Common myeloid progenitor, CD34-positive (primary cell): ENCODE data around the gene RNF212.

Experiments
- CTCF ChIA-PET: fragments of 350-600 bp; sonication (Branson Sonifier 250); formaldehyde crosslinking; loops from one replicate; lab custom pipeline; 2021; ENCODE audit warnings: antibody characterized with exemption; lab: Charles Lee
- POLR2A ChIA-PET: fragments of 350-600 bp; sonication (Branson Sonifier 250); formaldehyde crosslinking; loops from one replicate; lab custom pipeline; 2021; ENCODE audit warnings: antibody characterized with exemption; lab: Charles Lee
- DNase-seq, 3 donors: peaks; one replicate each; pipeline versions ENCODE4 v3.0.0 to v3.0.0-alpha.2; 2013
- H3K27ac ChIP-seq, 2 experiments: 1 replicate in 1 of 2; 2 replicates in 1 of 2; pipeline ENCODE4 v1.7.0; 2013; ENCODE audit warnings: inconsistent platforms in 2 of 2, low read length in 2 of 2, mild to moderate bottlenecking in 2 of 2, low read depth in 1 of 2, moderate library complexity in 1 of 2; ENCODE audit not compliant: severe bottlenecking in 2 of 2, insufficient read depth in 1 of 2, poor library complexity in 1 of 2
- H3K27me3 ChIP-seq, 5 experiments: replicated peaks in 2 of 5; 1 replicate in 3 of 5; 2 replicates in 2 of 5; pipeline versions ENCODE4 v1.6.1 to v1.7.0; 2013; ENCODE audit warnings: low read length in 4 of 5, mild to moderate bottlenecking in 2 of 5, moderate library complexity in 2 of 5, inconsistent platforms in 1 of 5; ENCODE audit not compliant: insufficient read depth in 5 of 5, control insufficient read depth in 4 of 5
- H3K36me3 ChIP-seq, 4 experiments: 1 replicate in 2 of 4; 2 replicates in 2 of 4; pipeline versions ENCODE4 v1.6.1 to v1.7.0; 2013; ENCODE audit warnings: low read length in 3 of 4, control low read depth in 1 of 4, mild to moderate bottlenecking in 1 of 4; ENCODE audit not compliant: control insufficient read depth in 4 of 4, insufficient read depth in 4 of 4
- H3K4me1 ChIP-seq, 4 experiments: 1 replicate in 3 of 4; 2 replicates in 1 of 4; pipeline versions ENCODE4 v1.6.1 to v1.7.1; 2013; ENCODE audit warnings: low read length in 3 of 4, mild to moderate bottlenecking in 3 of 4, control low read depth in 1 of 4, inconsistent platforms in 1 of 4, moderate library complexity in 1 of 4; ENCODE audit not compliant: control insufficient read depth in 4 of 4, insufficient read depth in 4 of 4; ENCODE audit errors: control extremely low read depth in 1 of 4
- H3K4me3 ChIP-seq, 7 experiments: 1 replicate in 4 of 7; 2 replicates in 3 of 7; pipeline versions ENCODE4 v1.5.1 to v1.7.0; 2013; ENCODE audit warnings: mild to moderate bottlenecking in 7 of 7, low read length in 6 of 7, moderate library complexity in 6 of 7, inconsistent platforms in 2 of 7, low read depth in 2 of 7, control low read depth in 1 of 7; ENCODE audit not compliant: insufficient read depth in 4 of 7, control insufficient read depth in 1 of 7; ENCODE audit errors: extremely low read depth in 1 of 7
- H3K9me3 ChIP-seq, 5 experiments: 1 replicate in 4 of 5; 2 replicates in 1 of 5; pipeline versions ENCODE4 v1.6.1 to v1.7.1; 2013; ENCODE audit warnings: low read length in 4 of 5, mild to moderate bottlenecking in 2 of 5, inconsistent platforms in 1 of 5, low read depth in 1 of 5, moderate library complexity in 1 of 5; ENCODE audit not compliant: control insufficient read depth in 4 of 5, insufficient read depth in 2 of 5; ENCODE audit errors: control extremely low read depth in 1 of 5
- WGBS: methylation state at CpG from one replicate; pipeline ENCODE4 v1.1.5; 2013; ENCODE audit not compliant: insufficient coverage; 5-methylcytosine and 5-hydroxymethylcytosine counted together

RNF212 gene

GRCh38 chr4:1072830-1073446 is 40.4 kb downstream of the RNF212 start:
- Histone ChIP-seq H3K4me3 (peak overlapping the region in 1 of 7 experiments; percentile 18), H3K27me3 (peaks cover 0 to 9% (median 0%) of the 10 kb centered on the region in 5 experiments), H3K27ac (no peak overlapping the region), H3K9me3 (peaks cover 0 to 2% (median 0%) of the 10 kb centered on the region in 5 experiments), H3K36me3 (no peaks in the 10 kb centered on the region), H3K4me1 (peaks cover 0 to 3% (median 1%) of the 10 kb centered on the region in 4 experiments)
- DNase-seq: peak; percentile 64 to 83 (median 82)
- ChIA-PET CTCF (interaction anchor here (0.5 to 2.1 kb wide), 3 partner anchors 15 to 595 kb away, joined by 3 to 6 read pairs (median 3); no protein-coding TSS in a partner anchor), POLR2A (no interaction called here)
- WGBS: 24% methylated on average over 11 of the region's 11 CpGs

GRCh38 chr4:1069394-1069793 is 44.0 kb downstream of the RNF212 start:
- ChIA-PET POLR2A (interaction anchor here (0.6 kb wide), 1 partner anchor 16 kb away, joined by 3 read pairs; no protein-coding TSS in a partner anchor), CTCF (no interaction called here)
- peaks cover 0 to 2% (median 0%) of the 10 kb centered on the region in 5 experiments for H3K9me3 ChIP-seq
- H3K27ac ChIP-seq: no peak overlapping the region
- no peak for DNase-seq
- peaks cover 0 to 3% (median 1%) of the 10 kb centered on the region in 4 experiments for H3K4me1 ChIP-seq
- H3K27me3 ChIP-seq: peaks cover 2 to 24% (median 4%) of the 10 kb centered on the region in 5 experiments
- 95% methylated on average over 7 of the region's 7 CpGs for WGBS
- no peaks in the 10 kb centered on the region for H3K36me3 ChIP-seq
- H3K4me3 ChIP-seq: no peak overlapping the region

- Histone ChIP-seq H3K27me3 (peaks cover 2 to 42% (median 5%) of the 10 kb centered on the region in 5 experiments), H3K36me3 (no peaks in the 10 kb centered on the region), H3K4me1 (no peaks in the 10 kb centered on the region), H3K9me3 (no peaks in the 10 kb centered on the region), H3K4me3 (no peak overlapping the region), H3K27ac (no peak overlapping the region)
- DNase-seq: no peak
- ChIA-PET POLR2A (no interaction called here), CTCF (interaction anchor here (0.6 to 1.1 kb wide), 2 partner anchors 12 to 60 kb away, joined by 3 read pairs; no protein-coding TSS in a partner anchor)
- WGBS: 53% methylated on average over 3 of the region's 4 CpGs
Measured at GRCh38 chr4:1065732-1066131, 47.6 kb downstream of the RNF212 start.

GRCh38 chr4:1062419-1062818 is 50.9 kb downstream of the RNF212 start:
- CTCF ChIA-PET: no interaction called here
- POLR2A ChIA-PET: no interaction called here
- no peak for DNase-seq
- no peak overlapping the region for H3K4me3 ChIP-seq
- no peak overlapping the region for H3K27ac ChIP-seq
- no peaks in the 10 kb centered on the region for H3K4me1 ChIP-seq
- H3K36me3 ChIP-seq: no peaks in the 10 kb centered on the region
- H3K9me3 ChIP-seq: no peaks in the 10 kb centered on the region
- 44% methylated on average over 2 of the region's 7 CpGs for WGBS
- peaks cover 2 to 36% (median 5%) of the 10 kb centered on the region in 5 experiments for H3K27me3 ChIP-seq

- WGBS: 96% methylated on average over 6 of the region's 6 CpGs
- Histone ChIP-seq H3K9me3 (no peaks in the 10 kb centered on the region), H3K4me1 (no peaks in the 10 kb centered on the region), H3K27me3 (peaks cover 2 to 36% (median 8%) of the 10 kb centered on the region in 5 experiments), H3K4me3 (no peak overlapping the region), H3K36me3 (no peaks in the 10 kb centered on the region), H3K27ac (no peak overlapping the region)
- POLR2A ChIA-PET: no interaction called here
- no peak for DNase-seq
- CTCF ChIA-PET: no interaction called here
Measured at GRCh38 chr4:1061760-1062159, 51.6 kb downstream of the RNF212 start.

GRCh38 chr4:1061056-1061700 is 52.2 kb downstream of the RNF212 start:
- H3K36me3 ChIP-seq: no peaks in the 10 kb centered on the region
- H3K27ac ChIP-seq: no peak overlapping the region
- H3K4me3 ChIP-seq: no peak overlapping the region
- H3K4me1 ChIP-seq: peaks cover 0 to 4% (median 2%) of the 10 kb centered on the region in 4 experiments
- ChIA-PET POLR2A (no interaction called here), CTCF (no interaction called here)
- DNase-seq: no peak
- H3K9me3 ChIP-seq: no peaks in the 10 kb centered on the region
- H3K27me3 ChIP-seq: peaks cover 2 to 34% (median 8%) of the 10 kb centered on the region in 5 experiments
- WGBS: 88% methylated on average over 12 of the region's 14 CpGs

- ChIA-PET CTCF (no interaction called here), POLR2A (no interaction called here)
- Histone ChIP-seq H3K36me3 (no peaks in the 10 kb centered on the region), H3K27me3 (peaks cover 2 to 33% (median 8%) of the 10 kb centered on the region in 5 experiments), H3K4me1 (peaks cover 0 to 9% (median 7%) of the 10 kb centered on the region in 4 experiments), H3K9me3 (no peaks in the 10 kb centered on the region), H3K27ac (no peak overlapping the region), H3K4me3 (no peak overlapping the region)
- WGBS: 94% methylated on average over 6 of the region's 9 CpGs
- DNase-seq: no peak
Measured at GRCh38 chr4:1060621-1061020, 52.7 kb downstream of the RNF212 start.
